GM12892 (cell line): ENCODE data around the gene INHBC.

Source experiments
- POLR2A ChIP-seq: IDR thresholded peaks from 2 replicates; pipeline ENCODE4 v1.6.1; 2011; ENCODE audit warnings: low read depth, low read length, control low read depth
- TAF1 ChIP-seq: IDR thresholded peaks from 2 replicates; pipeline ENCODE4 v1.6.1; 2011; ENCODE audit warnings: low read depth, mild to moderate bottlenecking, control low read depth, low read length, borderline replicate concordance

DNA sequence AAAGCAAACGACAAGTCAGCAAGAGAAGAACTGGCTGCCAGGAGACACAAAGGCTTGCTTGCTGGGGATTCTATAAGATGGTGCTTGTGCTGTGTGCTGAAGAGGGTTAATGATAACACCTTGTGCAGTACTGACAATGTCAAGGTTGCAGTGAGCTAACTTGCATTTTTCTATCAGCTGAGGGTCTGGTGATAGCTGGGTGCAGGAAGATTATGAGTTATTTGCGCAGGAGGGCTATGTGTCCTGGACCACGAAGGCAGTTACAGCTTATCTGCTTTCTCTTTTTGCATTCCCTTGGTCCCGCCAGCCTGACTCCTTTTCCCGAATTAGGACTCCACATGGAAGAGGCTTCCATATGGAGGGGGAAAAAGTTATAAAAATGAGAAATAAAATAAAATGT is 46.2 kb upstream of the INHBC start:
- TF ChIP-seq TAF1 (no peak), POLR2A (no peak)
